Measurements from ENCODE around the gene HMG20A.
A peak's percentile ranks its signal among the peaks of the same experiment; 100 is the strongest.

HMG20A gene

DNA sequence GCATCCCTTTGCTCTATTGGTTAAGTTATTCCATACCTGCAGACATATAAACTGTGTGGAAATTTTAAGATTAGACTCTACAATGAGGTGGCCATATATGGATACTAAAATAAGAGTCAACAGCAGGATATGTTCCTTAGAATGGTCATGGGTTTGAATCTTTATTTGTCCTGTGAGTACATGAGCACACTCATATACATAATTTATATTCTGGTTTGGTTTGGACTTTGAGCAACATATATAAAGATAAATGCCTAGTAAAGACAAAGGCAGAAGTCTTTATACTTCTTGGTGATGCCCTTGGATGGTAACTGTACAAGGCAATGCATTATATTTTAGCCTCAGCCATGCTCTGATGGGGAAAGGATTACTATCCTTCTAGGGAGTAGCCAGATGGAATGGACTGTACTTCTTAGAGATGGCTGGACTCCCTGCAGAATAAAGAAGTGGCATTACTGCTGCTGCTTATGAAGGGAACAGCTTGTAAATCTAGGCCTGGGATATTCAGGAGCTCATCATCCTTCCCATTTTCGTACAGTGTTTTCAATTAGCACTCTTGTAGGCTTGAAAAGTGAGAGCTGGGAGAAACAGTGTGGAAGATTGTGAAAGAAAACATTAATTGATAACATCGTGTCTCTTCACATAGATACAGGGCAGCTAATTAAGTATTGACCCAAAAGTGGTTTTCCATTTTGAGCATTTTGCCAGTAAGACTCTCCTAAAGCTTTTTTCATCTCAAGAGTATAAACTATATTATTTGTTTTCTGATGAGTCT is 60.4 kb downstream of the HMG20A start:
- DNase-seq, result no peak

DNA sequence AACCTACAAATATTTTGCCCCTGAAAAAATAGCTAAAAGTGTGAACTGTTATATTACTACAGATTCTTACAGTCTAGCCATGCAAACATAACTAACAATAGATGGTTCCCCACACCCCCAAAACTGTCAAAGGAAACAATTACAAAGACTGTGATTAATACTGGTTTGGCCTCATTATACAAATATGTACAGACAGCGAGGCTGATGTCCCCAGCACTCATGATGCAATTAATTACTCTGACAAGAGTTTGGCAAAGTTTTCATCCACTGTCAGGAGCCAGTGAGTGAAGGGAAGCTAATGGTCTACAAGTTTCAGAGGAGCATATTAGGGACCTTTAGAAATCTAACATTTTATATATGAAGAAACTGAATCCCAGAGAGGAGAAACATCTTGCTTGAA is 61.0 kb downstream of the HMG20A start:
- DNase-seq, result no peak

DNA sequence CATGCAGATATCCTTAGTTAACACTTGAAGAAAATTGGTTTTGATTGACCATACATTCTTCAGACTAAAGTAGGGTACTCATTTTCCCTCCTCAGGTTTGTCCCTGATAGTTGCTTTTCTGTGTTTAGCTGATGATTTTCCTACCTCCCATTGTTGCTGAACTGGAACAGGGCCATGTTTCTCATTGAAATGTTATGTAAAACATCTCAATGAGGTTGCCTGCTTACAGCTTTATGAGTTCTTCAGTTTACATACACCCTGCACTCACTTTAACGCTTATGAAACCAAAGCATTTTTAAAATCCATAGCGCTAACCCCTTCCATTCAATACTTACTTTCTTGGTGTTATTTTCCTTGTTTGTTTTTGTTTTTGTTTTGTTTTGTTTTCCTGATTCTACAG is 61.9 kb downstream of the HMG20A start:
- DNase-seq, result no peak

DNA sequence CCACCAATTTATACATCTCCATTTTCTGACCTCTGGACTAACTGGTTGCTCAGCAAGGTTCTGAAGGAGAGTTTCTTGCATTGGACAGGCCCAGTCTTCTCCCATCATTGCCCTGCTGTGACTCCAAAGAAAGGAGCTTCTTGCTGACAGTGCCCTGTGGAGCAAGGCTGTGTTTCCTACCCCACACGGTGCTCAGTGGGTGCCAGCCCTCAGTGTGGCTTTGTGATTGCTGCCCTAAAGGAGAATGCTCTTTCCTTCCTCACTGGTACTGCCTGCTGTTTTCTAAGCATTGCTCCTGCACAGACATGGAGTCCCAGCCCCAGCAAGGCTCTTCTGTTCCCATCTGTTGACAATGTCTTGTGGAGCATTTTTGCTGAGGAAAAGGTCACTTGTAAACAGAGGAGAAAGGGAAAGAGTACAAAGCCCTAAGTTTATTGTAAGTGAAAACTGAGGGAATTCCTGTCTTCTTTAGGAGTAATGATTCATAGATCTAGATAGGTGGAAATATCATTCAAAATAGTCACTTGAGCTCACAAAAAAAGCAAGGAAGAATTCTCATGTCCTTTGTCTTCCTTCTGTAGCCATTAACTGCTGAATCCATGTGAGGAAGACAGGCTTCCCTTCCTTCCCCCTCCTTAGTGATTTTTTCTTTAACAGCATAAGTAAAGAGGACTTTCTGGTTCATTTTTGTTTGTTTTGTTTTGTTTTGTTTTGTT is 62.9 kb downstream of the HMG20A start:
- no peak for DNase-seq

DNA sequence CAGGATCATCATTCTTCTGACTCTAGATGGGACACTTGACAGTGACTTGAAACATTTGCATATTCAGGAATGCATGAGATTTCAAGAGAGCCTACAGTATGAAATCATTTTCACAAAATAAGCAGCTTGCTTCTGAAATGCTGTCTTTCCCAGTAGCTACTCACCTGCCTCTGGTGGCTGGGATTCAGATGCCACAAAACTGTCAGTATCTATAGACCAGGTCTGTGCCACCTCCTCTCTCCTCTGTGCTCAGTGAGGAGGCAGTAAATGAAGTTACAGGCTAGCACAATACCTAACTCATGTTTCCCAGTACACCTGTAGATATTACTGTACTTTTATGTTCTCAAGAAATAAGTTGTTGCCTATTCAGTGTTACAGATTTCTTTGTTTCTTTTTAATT is 64.3 kb downstream of the HMG20A start:
- DNase-seq, result no peak

DNA sequence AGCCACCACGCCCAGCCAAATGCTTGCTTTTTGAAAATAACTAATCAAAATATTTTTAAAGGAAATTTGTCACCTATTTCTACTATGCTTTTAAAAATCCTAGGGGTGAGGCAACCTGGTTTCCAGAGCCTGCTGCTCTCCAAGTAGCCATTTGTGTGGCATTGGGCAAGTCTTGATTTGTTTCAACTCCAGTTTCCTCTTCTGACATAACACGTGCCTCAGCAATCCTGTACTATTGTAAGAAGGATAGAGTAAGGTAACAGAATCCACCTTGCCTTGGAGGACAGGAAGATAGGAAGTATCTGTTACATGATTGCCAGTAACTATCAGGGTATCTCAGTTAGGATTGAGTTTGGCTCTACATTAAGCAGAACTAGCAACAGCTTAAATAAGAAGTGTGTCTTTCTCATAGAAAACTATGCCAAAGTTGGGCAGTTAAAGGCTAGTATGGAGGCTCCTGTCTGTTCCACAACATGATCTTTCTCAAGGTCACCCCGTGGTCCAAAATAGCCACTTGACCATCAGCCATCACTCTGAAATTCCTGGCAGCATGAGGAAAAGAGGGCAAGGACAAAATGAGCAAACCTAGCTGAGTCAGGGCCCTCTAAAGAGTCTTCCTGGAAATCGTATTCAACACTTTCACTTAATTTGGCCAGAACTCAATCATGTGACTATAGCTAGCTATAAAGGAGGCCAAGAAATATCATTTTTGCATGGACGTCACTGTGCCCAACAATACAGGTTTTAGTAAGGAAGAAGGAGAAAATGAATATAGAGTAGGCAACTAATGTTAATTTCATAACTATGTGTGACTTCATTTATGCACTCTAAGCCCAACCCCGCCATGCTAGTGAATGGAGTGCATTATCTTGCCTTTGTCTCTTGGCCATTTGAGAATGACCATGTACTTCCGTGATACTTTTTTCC is 66.1 kb downstream of the HMG20A start:
- no peak for DNase-seq

DNA sequence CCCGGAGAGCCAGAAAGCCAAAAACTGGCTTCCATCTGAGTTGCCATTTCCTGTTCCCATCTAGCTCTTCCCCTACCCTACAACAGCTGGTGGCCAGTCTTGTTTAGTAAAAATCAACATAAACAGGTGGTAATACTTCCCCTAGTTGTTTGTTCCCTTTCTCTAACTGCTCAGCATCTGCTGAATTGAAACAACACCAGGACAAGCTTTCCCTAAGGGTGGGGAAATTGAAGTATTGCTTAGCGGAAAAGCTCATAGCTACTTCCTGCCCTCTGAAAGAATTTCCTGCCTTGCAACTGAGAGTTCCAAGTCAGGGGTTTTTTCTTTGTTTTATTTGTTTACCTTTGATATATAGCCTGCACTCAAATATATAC is 66.8 kb downstream of the HMG20A start:
- DNase-seq, result no peak

DNA sequence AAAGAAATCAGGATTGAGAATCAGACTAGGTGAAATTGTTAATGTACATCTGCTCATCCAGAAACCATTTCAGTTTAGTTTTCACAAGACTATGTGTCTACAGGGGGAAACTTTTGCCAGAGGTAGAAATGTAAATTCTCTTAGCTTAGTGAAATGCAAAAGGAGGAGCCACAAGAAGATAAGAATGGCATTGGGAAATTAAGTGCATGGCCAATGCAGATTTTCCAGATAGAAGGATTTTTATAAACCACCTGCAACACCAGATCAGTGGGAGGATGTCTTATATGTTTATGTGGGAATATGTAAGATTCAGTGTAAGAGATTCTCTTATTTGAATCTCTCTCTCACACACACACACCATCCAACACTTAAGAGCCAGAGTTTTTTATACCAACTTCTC is 67.2 kb downstream of the HMG20A start:
- no peak for DNase-seq

DNA sequence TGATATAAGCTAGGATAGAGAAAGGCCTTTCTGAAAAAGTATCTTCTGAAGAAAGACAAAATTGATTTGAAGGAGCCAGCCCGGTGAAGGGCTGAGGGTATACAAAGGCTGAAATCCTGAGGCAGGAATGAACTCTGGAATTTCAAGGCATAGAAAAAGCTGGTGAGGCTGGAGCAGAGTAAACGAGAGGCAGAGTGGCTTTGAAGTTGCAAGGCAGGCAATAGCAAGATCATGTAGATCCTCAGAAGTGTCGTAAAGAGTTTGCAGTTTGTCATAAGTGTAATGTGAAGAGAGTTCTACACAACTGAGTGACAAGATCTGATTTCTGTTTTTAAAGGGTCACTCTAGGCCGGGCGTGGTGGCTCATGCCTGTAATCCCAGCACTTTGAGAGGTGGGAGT is 69.0 kb downstream of the HMG20A start:
- DNase-seq, result no peak

DNA sequence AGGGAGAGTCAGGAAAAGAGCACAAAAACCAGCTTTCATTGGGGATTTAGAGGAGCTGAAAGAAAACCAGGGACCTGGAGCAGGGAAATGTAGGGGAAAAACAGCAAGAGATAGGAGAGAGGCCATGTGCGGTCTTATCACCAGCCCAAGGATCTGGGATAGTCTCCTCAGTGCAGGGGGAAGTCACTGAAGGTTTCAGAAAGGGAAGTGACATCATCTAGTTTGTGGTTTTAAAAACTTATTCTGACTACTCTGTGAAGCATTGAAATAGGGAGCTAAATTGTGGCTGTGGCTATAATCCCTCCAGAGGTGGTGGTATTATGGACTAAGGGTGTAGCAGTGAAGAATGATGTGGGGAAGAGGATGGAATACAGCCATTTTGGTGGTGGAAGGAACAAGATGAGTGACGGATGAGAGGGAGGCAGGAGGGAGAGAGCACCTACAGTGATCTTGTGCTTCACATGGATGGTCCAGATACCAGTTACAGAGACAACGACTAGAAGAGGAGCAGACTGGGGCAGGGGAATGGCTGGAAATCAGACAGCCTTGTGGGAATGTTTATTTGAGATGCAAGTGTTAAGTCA is 72.7 kb downstream of the HMG20A start:
- no peak for DNase-seq

DNA sequence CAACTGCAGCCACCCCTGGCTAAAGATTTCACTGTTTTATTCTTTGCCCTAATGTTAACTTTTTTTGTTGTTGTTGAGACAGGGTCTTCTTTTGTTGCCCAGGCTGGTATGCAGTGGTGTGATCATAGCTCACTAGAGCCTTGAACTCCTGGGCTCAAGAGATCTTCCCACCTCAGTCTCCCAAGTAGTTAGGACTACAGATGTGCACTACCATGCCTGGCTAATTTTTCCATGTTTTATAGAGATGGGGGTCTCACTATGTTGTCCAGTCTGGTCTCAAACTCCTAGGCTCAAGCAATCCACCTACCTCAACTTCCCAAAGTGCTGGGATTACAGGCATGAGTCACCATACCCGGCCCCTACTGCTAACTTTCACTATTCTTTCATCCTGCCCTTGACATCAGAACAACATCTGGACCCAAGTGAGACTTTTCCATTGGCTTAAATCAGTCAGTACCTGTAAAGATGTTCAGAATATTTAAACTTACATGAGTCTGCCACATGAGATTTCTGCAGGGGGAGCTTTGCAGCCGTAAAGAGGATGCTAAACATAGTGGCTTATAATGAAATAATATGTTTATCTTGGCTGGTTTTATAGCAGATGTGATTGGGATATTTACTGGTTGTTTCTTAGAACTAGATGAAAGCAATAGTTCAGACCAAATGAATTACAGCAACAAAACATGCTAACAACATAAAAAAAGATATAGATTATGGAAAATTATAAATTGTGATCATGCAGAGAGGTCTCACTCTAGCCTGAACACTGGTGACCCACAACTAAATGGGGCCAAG is 73.6 kb downstream of the HMG20A start:
- DNase-seq, result no peak

DNA sequence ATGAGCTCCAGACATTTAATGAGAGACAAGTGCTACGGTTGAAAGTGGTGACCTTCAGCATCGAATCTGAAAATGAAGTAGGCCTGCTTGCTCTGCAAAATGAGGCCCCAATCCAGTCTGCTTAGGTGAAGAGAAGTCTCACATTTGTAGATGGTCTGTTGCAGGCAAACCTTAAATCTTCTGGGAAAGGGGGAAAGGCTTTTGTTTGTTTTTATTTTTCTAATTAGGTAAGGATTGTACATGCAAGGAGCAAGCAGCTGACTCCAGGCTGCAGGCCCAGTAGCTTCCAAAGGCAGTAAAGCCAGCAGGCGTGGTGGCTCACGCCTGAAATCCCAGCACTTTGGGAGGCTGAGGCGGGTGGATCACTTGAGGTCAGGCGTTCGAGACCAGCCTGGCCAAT is 74.3 kb downstream of the HMG20A start:
- DNase-seq, result no peak

DNA sequence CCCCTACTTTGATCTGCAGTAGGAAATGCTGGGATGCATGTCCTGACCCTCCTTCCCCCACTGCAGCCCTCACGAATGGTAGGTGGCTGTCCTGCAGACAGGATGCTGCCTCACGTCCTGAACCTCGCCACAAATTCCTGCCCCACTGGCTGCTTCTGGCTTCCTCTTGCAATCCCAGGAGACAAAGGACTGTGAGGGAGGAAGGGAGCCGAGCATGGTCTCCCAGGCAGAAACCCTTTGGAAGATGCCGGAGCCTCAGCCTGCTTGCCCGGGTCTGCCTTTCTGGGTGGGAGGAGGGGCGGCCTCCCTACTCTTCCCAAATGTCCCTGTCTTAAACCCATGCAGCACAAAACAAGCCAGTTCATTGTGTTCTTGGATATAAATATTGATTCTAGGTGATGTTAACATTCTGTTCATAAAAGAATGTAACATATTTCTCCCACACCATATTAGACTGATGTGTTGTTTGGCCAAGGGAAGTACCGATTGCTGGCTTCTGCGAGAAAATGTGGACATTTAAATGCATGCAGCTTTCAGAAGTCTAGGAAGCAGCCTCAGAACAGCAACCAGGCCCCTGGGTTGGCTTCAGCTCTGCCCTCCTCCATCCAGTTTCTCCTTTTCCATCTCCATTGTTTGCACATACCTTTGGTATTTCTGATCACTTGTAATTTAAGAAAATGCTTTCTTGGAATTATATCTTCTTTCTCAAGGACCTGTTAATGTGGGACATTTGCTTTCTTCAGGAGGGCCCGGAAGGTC is 75.3 kb downstream of the HMG20A start:
- no peak for DNase-seq

DNA sequence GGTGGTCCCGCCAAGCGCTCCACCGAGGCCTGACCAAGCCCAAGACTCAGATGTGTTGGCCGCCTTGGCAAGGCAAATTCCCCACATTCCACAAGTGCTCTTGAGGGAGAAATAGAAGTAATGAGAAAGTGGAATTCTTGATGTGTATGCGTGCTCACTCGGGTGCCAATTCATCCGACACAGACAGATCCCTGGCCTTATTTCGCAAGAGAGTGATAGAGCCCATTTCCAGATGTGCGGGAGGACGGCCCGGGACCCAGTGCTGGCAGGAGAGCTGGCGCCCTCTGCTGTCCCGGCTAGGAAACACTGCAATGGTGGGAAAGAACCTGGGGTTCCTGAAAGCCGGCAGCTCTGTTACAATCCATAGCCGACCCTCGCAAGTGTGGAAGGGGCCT is 76.0 kb downstream of the HMG20A start:
- DNase-seq, result peak; percentile 70

DNA sequence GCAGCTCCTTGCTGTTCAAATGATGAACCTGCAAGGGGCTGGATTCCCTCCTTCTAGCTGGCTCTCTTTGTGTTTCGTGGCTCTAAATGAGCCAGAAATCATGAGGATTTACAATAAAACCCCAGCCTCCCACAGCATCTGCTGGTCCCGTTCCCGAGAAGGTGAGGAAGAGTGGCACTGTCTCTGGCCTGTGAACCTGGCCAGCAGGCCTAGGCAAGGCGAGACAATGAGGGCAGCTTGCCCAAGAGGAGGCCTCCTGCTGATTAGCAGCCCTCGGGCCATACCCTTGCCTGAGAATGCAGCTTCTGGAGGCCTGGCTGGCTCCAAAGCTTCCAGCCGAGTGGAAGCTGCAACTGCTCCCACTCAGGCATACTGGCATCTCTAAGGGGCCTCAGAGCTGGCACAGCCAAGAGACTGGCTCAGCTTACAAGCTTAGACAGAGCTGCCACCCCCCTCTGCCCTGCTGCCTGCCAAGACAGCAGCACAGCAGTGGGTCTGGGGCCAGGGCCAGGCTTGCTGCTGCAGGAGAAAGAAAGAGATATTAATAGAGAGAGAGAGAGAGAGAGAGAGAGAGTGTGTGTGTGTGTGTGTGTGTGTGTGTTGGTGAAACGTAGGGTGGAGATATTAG is 76.5 kb downstream of the HMG20A start:
- DNase-seq, result no peak

DNA sequence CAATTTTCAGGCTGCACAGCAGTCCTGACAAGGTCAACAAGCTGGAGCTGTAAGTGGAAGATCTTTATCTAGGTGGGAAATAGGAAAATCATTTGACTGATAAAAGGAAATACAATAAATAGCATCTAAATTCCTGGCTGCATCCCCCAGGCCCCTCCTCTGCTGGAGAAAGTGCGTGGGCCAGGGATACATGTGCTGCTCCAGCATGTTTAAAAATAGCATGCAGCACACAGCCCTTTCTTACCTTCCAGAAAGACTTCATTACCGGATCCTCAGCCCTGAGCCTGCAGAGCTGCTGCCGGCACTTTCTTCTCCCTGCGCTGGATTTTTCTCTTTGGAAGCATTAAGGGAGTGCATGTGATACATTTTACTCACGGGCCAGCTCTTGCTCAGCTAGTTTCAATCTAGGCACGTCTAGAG is 77.3 kb downstream of the HMG20A start:
- no peak for DNase-seq

DNA sequence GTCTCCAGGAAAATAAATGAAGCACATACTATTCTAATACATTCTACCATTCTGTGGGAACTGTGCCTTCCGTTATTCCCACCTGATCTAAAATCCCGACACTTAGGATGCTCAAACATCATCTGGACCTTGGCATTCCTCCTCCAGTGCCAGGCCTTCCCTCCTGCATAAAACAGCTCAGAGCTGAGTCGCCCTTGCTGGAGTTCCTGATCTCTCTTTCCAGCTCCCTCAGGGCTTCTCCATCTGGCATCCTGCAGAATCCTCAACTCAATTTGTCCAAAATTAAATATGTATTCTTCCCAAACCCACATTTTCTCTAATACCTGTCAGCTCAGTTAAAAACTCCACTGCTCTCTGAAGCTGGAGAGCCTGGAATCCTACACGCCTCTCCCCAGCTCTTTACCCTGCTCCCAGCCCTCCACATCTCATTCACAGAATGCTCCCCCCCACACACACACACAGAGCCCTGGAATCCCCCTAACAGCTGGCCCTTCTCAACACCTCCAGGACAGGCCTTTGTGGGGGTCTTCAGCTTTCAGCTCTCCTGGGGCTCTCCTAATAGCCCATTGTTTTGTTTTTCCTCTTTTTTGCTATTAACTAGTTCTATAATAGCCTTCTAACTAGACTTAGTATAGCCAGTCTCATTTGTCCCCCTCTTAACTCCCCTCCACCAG is 78.5 kb downstream of the HMG20A start:
- DNase-seq, result no peak

DNA sequence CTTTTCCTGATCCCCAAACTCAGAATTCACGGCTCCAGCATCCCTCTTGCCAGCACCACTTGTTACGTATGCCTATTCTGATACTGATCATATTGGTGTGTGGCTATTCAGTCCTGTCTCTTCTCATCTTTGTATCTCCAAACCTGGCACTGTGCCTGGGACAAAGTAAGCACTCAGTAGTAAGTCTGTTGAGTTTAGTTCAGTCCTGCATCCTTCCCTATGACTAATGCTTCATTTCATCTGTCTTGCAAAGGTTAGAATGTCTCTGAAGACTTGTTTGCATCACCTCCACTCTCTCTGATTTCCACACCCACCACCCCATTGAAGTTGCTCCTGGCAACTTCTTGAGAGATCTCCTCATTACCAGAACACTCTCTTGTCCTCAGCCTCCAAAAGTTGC is 80.3 kb downstream of the HMG20A start:
- DNase-seq, result no peak

DNA sequence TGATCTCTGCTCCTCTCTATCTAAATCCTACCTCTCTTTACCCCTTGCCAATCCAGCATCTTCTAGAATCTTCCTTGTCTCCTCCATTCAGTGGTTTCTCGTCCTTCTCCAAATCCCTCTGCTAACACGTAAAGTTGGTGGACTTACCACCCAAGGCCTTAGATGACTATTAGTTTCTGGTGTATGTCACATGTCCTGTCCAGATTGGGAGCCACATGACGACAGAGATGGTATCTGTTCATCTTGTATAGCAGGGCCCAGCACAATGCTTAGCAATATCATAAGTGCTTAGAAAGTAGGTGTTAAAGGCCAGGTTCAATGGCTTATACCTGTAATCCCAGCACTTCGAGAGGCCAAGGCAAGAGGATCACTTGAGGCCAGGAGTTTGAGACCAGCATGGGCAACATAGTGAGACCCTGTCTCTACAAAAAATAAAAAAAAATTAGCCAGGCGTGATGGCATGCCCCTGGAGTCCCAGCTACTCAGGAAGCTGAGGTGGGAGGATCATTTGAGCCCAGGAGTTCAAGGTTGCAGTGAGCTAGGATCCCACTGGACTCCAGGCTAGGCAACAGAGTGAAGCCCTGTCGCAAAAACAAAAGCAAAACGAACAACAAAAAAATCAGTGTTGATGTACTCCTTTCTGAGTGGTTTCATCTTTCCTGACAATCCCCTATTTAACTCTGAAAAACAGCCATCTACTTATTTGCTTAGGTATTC is 81.8 kb downstream of the HMG20A start:
- no peak for DNase-seq

DNA sequence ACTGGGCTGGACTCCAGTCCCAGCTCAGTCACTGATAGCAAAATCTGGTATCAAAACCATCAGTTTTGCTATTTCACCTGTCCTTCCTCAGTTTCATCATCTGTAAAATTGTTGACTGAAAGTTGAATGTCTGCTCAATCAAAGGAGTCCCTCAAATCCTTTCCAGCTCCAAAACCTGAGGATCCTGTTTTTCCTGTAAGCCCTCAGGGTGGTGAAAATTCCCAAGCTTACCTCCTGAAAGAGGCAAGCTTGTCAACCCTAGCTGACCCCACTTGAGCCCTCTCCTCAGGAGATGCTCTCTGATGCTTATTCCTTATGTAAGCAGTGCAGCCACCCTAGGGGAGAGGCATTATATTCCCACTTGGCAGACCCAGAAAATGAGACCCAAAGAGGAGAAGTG is 82.6 kb downstream of the HMG20A start:
- no peak for DNase-seq
